Small intestine (tissue), 7 donors: Measurements from ENCODE around the gene FUT8. TPM values are rescaled to one million over a fixed set of nuclear protein-coding genes. Genes with fewer than 3 reads are reported as not detected.
"Not testable (repeated sequence)": the region's sequence is repeated elsewhere in the genome, so short reads cannot be mapped to it uniquely, and the experiment has no call there.

Experiments used
- DNase-seq, 2 donors: peaks; one replicate each; pipeline versions ENCODE4 v3.0.0 to v3.0.0-alpha.2; 2013
- FAIRE-seq: peaks from 2 replicates; lab custom pipeline; 2012; peaks lifted over from hg19 to GRCh38; lab: Jason Lieb, UNC
- H3K27ac ChIP-seq, 3 donors: one replicate each; pipeline ENCODE4 v1.5.1; 2013; ENCODE audit warnings: low read length in 2 of 3, mild to moderate bottlenecking in 2 of 3, control low read depth in 1 of 3, inconsistent platforms in 1 of 3, low read depth in 1 of 3, moderate library complexity in 1 of 3
- H3K27me3 ChIP-seq, 3 donors: one replicate each; pipeline ENCODE4 v1.6.1; 2013; ENCODE audit warnings: low read length in 3 of 3, inconsistent platforms in 1 of 3; ENCODE audit not compliant: control insufficient read depth in 3 of 3, insufficient read depth in 3 of 3
- H3K36me3 ChIP-seq, 3 donors: one replicate each; pipeline ENCODE4 v1.6.1; 2013; ENCODE audit warnings: low read length in 3 of 3, inconsistent platforms in 1 of 3, low read depth in 1 of 3, mild to moderate bottlenecking in 1 of 3, moderate library complexity in 1 of 3; ENCODE audit not compliant: control insufficient read depth in 3 of 3, insufficient read depth in 2 of 3
- H3K4me1 ChIP-seq, 3 donors: one replicate each; pipeline ENCODE4 v1.6.1; 2013; ENCODE audit warnings: low read length in 2 of 3, inconsistent platforms in 1 of 3, low read depth in 1 of 3, mild to moderate bottlenecking in 1 of 3, moderate library complexity in 1 of 3; ENCODE audit not compliant: control insufficient read depth in 3 of 3, insufficient read depth in 2 of 3
- H3K4me3 ChIP-seq, 3 donors: one replicate each; pipeline ENCODE4 v1.5.1; 2013; ENCODE audit warnings: low read length in 3 of 3, control low read depth in 1 of 3, inconsistent platforms in 1 of 3, low read depth in 1 of 3, mild to moderate bottlenecking in 1 of 3, moderate library complexity in 1 of 3
- H3K9me3 ChIP-seq, 2 donors: one replicate each; pipeline ENCODE4 v1.6.1; 2013; ENCODE audit warnings: low read depth in 1 of 2, low read length in 1 of 2; ENCODE audit not compliant: control insufficient read depth in 2 of 2, insufficient read depth in 1 of 2
- WGBS, 3 donors: extraction: QIAGEN DNeasy Blood & Tissue Kit; methylation state at CpG; one replicate each; pipeline ENCODE4 v1.1.7; 2013; 5-methylcytosine and 5-hydroxymethylcytosine counted together
- polyA plus RNA-seq, 4 donors: library from polyadenylated mRNA; stranded (reverse) in 3 of 4; unstranded in 1 of 4; fragments of 200-250 nt in 3 of 4; fragments of 120-200 nt in 1 of 4; gene quantifications; one replicate each; pipeline versions ENCODE4 v1.2.1 to v1.2.3, GENCODE V29; 2013
- donor health status: healthy with polysubstance abuse.
- donor health status: control.
- donor health status: control.
- donor health status: Bipolar disorder and iron deficiency.
- donor health status: healthy.

FUT8 gene
- polyA plus RNA-seq, 4 donors: 4.7 to 81.3 (median 28.6) TPM

DNA sequence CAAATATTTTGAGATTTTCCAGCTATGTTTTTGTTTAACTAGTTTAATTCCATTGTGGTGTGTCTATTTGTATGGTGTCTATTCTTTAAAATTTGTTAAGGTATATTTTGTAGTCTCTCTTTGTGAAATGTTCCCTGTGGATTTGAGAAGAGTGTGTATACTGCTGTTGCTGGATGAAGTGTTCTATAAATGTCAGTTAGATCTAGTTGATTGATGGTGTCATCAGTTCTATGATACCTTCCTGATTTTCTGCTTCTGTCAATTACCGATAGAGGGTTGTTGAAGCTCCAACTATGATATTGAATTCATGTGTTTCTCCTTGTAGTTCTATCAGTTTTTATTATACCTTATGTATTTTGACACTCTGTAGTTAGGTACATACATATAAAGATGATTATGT is 53.1 kb downstream of the FUT8 start:
- DNase-seq: no peak
- Histone ChIP-seq H3K9me3 (no peaks in the 10 kb centered on the region), H3K27me3 (no peaks in the 10 kb centered on the region), H3K4me3 (no peak overlapping the region), H3K27ac (no peak overlapping the region), H3K4me1 (peaks cover 0 to 4% (median under 1%) of the 10 kb centered on the region in 3 donors), H3K36me3 (peaks cover 0 to 22% (median 2%) of the 10 kb centered on the region in 3 donors)
- WGBS, 3 donors: 92 to 100% (median 93%) methylated on average over 1 of the region's 1 CpG
- FAIRE-seq: no peak

DNA sequence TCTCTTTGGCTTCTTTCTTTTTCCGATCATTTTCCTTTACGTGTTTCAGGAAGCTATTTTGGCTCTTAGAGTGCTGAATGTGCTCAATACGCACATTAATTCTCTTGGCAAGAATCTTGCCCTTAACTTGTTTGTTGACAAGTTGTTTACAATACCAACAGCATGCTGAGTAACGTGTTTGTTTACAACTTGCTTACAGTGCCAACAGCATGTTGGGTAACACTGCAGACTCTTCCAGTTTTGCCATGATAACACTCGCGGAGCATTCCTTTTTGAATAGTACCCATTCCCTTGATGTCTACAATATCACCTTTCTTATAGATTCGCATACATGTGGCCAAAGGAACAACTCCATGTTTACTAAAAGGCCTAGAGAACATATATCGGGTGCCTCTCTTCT is 55.4 kb downstream of the FUT8 start:
- DNase-seq, H3K4me3 ChIP-seq, H3K27ac ChIP-seq, H3K27me3 ChIP-seq, FAIRE-seq, H3K9me3 ChIP-seq: not testable (repeated sequence)
- H3K4me1 ChIP-seq: peaks cover 0 to 12% (median 11%) of the 10 kb centered on the region in 3 donors
- peaks cover 0 to 22% (median 2%) of the 10 kb centered on the region in 3 donors for H3K36me3 ChIP-seq
- WGBS, 3 donors: 87 to 91% (median 91%) methylated on average over 8 of the region's 8 CpGs

GRCh38 chr14:65469903-65470302 is 57.4 kb downstream of the FUT8 start:
- 81 to 94% (median 91%) methylated on average over 10 to 11 of the region's 11 CpGs for WGBS, 3 donors
- peaks cover 0 to 21% (median 0%) of the 10 kb centered on the region in 3 donors for H3K36me3 ChIP-seq
- no peak overlapping the region for H3K4me3 ChIP-seq
- peaks cover 0 to 12% (median 11%) of the 10 kb centered on the region in 3 donors for H3K4me1 ChIP-seq
- H3K27ac ChIP-seq: no peak overlapping the region
- FAIRE-seq (no peak), DNase-seq (no peak)
- H3K27me3 ChIP-seq: no peaks in the 10 kb centered on the region
- H3K9me3 ChIP-seq: no peaks in the 10 kb centered on the region

DNA sequence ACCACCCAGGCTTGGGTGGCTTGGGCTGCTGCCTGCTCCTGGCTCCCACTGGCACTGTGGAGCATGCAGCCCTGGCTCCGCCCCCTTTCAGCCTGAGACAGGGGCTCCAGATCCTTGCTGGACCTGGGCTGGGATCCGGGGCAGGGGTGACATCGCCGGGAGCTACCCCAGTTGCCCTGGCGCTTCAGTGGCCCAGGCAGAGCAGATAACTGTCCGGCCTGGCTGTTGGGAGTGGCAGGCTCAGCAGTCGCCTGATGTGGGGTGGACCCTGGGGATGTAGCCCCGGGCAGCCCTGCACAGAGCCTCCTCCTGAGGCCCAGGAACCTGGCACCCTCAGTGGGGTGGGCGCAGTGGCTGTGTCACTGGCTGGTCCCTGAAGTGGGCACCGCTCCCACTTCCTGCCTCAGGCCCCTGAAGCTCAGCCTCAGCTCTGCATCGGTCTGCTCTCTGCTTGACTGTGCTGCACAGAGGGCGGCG is 57.9 kb downstream of the FUT8 start:
- Histone ChIP-seq H3K27me3 (no peaks in the 10 kb centered on the region), H3K4me3 (no peak overlapping the region), H3K4me1 (peaks cover 0 to 12% (median 11%) of the 10 kb centered on the region in 3 donors), H3K27ac (no peak overlapping the region), H3K36me3 (peaks cover 0 to 22% (median 0%) of the 10 kb centered on the region in 3 donors), H3K9me3 (no peaks in the 10 kb centered on the region)
- WGBS, 3 donors: 79 to 86% (median 82%) methylated on average over 12 to 13 of the region's 13 CpGs
- DNase-seq: no peak
- FAIRE-seq: no peak

- Histone ChIP-seq H3K4me3 (no peak overlapping the region), H3K36me3 (peaks cover 0 to 24% (median 0%) of the 10 kb centered on the region in 3 donors), H3K27ac (no peak overlapping the region), H3K9me3 (no peaks in the 10 kb centered on the region), H3K4me1 (peaks cover 0 to 12% (median 11%) of the 10 kb centered on the region in 3 donors), H3K27me3 (no peaks in the 10 kb centered on the region)
- DNase-seq (no peak), FAIRE-seq (no peak)
- whole genome bisulfite sequencing, 3 donors: 38 to 51% (median 39%) methylated on average over 5 of the region's 5 CpGs
These were observed 58.7 kb downstream of the FUT8 start for GRCh38 chr14:65471038-65471878.

DNA sequence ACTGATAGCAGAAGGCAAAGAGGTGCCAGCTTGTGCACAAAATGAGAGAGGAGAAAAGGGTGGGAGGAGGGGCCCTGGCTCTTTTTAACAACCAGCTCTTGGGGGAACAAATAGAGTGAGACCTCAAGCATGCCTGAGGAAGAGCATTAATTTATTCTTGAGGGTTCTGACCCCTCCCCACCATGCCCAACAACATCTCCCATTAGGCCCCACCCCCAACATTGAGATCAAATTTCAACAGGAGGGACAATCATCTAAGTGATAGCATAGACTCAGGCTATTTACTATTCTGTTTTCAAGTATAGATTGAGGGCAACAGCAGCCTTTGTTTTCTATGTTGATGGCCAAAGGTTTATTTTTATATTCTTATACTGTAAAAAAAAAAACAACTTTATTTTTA is 59.7 kb downstream of the FUT8 start:
- no peak overlapping the region for H3K27ac ChIP-seq
- FAIRE-seq: no peak
- no peaks in the 10 kb centered on the region for H3K27me3 ChIP-seq
- DNase-seq: no peak
- H3K36me3 ChIP-seq: peaks cover 0 to 21% (median 0%) of the 10 kb centered on the region in 3 donors
- peaks cover 0 to 15% (median 11%) of the 10 kb centered on the region in 3 donors for H3K4me1 ChIP-seq
- no peaks in the 10 kb centered on the region for H3K9me3 ChIP-seq
- H3K4me3 ChIP-seq: no peak overlapping the region

DNA sequence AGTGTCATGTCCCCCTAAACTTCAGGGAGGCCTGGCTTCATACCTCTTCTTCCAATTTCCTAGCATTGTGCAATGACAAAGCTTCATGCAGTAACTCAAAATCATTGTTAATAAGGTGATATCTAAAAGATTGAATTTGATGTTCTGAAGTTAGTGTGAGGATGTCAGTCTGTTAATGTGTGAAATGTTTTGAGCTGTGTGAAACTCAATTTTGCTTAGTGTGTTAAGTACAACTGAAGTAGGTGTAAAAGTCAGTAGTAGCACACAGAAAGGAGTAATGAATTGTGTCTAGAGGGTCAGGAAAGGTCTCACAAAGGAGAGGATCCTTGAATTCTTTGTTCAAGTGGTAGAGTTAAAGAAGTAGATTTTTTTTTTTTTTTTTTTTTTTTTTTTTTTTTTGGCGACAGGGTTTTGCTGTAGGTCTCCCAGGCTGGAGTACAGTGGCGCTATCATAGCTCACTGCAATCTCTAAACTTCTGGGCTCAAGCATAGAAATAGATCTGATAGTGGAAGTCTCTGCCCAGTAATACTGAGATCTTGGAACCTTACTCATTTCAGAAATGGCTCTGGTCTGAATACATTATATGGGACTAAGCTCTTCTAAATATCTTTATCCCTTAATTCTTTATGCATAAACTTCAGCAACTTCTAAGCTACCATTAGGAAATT is 63.9 kb downstream of the FUT8 start:
- no peaks in the 10 kb centered on the region for H3K9me3 ChIP-seq
- H3K4me1 ChIP-seq: peaks cover 0 to 9% (median 4%) of the 10 kb centered on the region in 3 donors
- no peak for FAIRE-seq
- no peaks in the 10 kb centered on the region for H3K27me3 ChIP-seq
- no peak for DNase-seq
- no peak overlapping the region for H3K27ac ChIP-seq
- no peak overlapping the region for H3K4me3 ChIP-seq
- H3K36me3 ChIP-seq: peaks cover 0 to 6% (median 0%) of the 10 kb centered on the region in 3 donors
- WGBS, 3 donors: 58 to 80% (median 77%) methylated on average over 1 to 2 of the region's 2 CpGs

DNA sequence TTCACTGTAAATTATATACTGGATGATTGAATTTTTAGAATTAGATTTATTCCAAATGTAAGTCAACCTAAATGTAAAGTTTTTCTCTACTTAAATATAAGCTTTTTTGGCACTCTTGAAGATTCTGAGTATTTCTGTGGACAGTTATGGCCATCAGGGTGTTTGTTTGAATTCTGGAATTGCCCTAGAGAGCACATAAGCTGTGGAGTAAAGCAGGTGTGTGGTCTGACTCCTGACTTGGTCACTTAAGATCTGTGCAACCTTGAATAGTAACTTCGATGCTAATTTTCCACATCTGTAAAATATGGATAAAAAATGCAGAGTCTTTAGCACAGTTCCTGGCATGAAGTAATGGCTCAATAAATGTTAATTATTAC is 64.4 kb downstream of the FUT8 start:
- H3K4me3 ChIP-seq: no peak overlapping the region
- H3K4me1 ChIP-seq: peaks cover 0 to 7% (median 3%) of the 10 kb centered on the region in 3 donors
- no peak overlapping the region for H3K27ac ChIP-seq
- no peaks in the 10 kb centered on the region for H3K27me3 ChIP-seq
- WGBS, 3 donors: 81 to 92% (median 82%) methylated on average over 1 of the region's 1 CpG
- peaks cover 0 to 6% (median 0%) of the 10 kb centered on the region in 3 donors for H3K36me3 ChIP-seq
- FAIRE-seq (no peak), DNase-seq (no peak)
- H3K9me3 ChIP-seq: no peaks in the 10 kb centered on the region
